DOHH2 (cell line): ENCODE data around the gene EDN1.

Experiments used
- H3F3A ChIP-seq: fragments of 200-600 bp; sonication (generic), shearing (Covaris generic); 2 replicates; pipeline ENCODE4 v1.6.0; 2016; ENCODE audit warnings: antibody characterized with exemption, mild to moderate bottlenecking; ENCODE audit not compliant: control insufficient read depth, insufficient read depth
- H3K27ac ChIP-seq: fragments of 200-600 bp; sonication (generic); 2 replicates; pipeline ENCODE4 v1.5.1; 2014; ENCODE audit warnings: low read depth, mild to moderate bottlenecking, low read length, moderate library complexity
- H3K27me3 ChIP-seq: fragments of 200-600 bp; sonication (generic); 2 replicates; pipeline ENCODE4 v1.6.1; 2014; ENCODE audit warnings: mild to moderate bottlenecking, low read length, mixed read lengths; ENCODE audit not compliant: control insufficient read depth
- H3K36me3 ChIP-seq: fragments of 200-600 bp; sonication (generic); 2 replicates; pipeline ENCODE4 v1.6.1; 2014; ENCODE audit warnings: mild to moderate bottlenecking, low read length, moderate library complexity, mixed read lengths; ENCODE audit not compliant: control insufficient read depth
- H3K4me1 ChIP-seq: fragments of 200-600 bp; sonication (generic); 2 replicates; pipeline ENCODE4 v1.6.1; 2014; ENCODE audit warnings: mild to moderate bottlenecking, low read length, mixed read lengths; ENCODE audit not compliant: control insufficient read depth
- H3K4me2 ChIP-seq: fragments of 200-600 bp; sonication (generic); 2 replicates; pipeline ENCODE4 v1.6.0; 2014; ENCODE audit warnings: mild to moderate bottlenecking, low read length, moderate library complexity
- H3K4me3 ChIP-seq: fragments of 200-600 bp; sonication (generic); 2 replicates; pipeline ENCODE4 v1.5.1; 2014; ENCODE audit warnings: mild to moderate bottlenecking, low read length, mixed read lengths
- H3K79me2 ChIP-seq: fragments of 200-600 bp; sonication (generic); 2 replicates; pipeline ENCODE4 v1.6.1; 2014; ENCODE audit warnings: mild to moderate bottlenecking, low read length, mixed read lengths; ENCODE audit not compliant: control insufficient read depth
- H3K9me2 ChIP-seq: fragments of 200-600 bp; sonication (generic); replicated peaks from 2 replicates; pipeline ENCODE4 v1.6.1; 2014; ENCODE audit warnings: mild to moderate bottlenecking, low read length, mixed read lengths; ENCODE audit not compliant: control insufficient read depth
- H3K9me3 ChIP-seq: fragments of 200-600 bp; sonication (generic); 2 replicates; pipeline ENCODE4 v1.6.1; 2014; ENCODE audit warnings: antibody characterized with exemption, low read length, mixed read lengths; ENCODE audit not compliant: control insufficient read depth, insufficient read depth
- H4K20me1 ChIP-seq: fragments of 200-600 bp; sonication (generic); 2 replicates; pipeline ENCODE4 v1.6.0; 2014; ENCODE audit warnings: low read depth, mild to moderate bottlenecking, antibody characterized with exemption, low read length, moderate library complexity; ENCODE audit not compliant: control insufficient read depth, insufficient read depth
- CTCF ChIP-seq: fragments of 200-600 bp; sonication (generic); IDR thresholded peaks from one replicate; pipeline ENCODE4 v1.5.1; 2014; ENCODE audit warnings: antibody characterized with exemption, mild to moderate bottlenecking, low read depth, low read length; ENCODE audit not compliant: poor library complexity, severe bottlenecking
- EZH2phosphoT487 ChIP-seq: fragments of 200-600 bp; sonication (generic); IDR thresholded peaks from 2 replicates; pipeline ENCODE4 v1.6.1; 2017; ENCODE audit warnings: borderline replicate concordance, mild to moderate bottlenecking, antibody characterized with exemption, low read length, moderate library complexity, mixed read lengths

EDN1 gene

DNA sequence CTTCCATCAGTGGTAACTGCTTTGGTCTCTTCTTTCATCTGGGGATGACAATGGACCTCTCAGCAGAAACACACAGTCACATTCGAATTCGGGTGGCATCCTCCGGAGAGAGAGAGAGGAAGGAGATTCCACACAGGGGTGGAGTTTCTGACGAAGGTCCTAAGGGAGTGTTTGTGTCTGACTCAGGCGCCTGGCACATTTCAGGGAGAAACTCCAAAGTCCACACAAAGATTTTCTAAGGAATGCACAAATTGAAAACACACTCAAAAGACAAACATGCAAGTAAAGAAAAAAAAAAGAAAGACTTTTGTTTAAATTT, 6.1 kb downstream of the EDN1 start:
- H3F3A ChIP-seq, result no peaks in the 10 kb centered on the region
- no peaks in the 10 kb centered on the region for H3K9me3 ChIP-seq
- peaks cover 8% of the 10 kb centered on the region for H3K27me3 ChIP-seq
- no peak overlapping the region for H3K4me2 ChIP-seq
- H3K9me2 ChIP-seq, result no peaks in the 10 kb centered on the region
- H3K4me1 ChIP-seq, result no peaks in the 10 kb centered on the region
- no peaks in the 10 kb centered on the region for H3K36me3 ChIP-seq
- H3K27ac ChIP-seq, result no peak overlapping the region
- no peaks in the 10 kb centered on the region for H3K79me2 ChIP-seq
- TF ChIP-seq EZH2phosphoT487, result no peak
- TF ChIP-seq CTCF, result no peak
- H3K4me3 ChIP-seq, result no peak overlapping the region
- no peaks in the 10 kb centered on the region for H4K20me1 ChIP-seq

DNA sequence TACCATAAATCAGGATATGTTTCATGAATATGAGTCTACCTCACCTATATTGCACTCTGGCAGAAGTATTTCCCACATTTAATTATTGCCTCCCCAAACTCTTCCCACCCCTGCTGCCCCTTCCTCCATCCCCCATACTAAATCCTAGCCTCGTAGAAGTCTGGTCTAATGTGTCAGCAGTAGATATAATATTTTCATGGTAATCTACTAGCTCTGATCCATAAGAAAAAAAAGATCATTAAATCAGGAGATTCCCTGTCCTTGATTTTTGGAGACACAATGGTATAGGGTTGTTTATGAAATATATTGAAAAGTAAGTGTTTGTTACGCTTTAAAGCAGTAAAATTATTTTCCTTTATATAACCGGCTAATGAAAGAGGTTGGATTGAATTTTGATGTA, 6.4 kb downstream of the EDN1 start:
- TF ChIP-seq CTCF, result no peak
- TF ChIP-seq EZH2phosphoT487, result no peak
- Histone ChIP-seq H3K4me2 (no peak overlapping the region), H3K27me3 (peaks cover 4% of the 10 kb centered on the region), H3K4me1 (no peaks in the 10 kb centered on the region), H3K36me3 (no peaks in the 10 kb centered on the region), H3K4me3 (no peak overlapping the region), H3K79me2 (no peaks in the 10 kb centered on the region), H3K27ac (no peak overlapping the region), H3K9me3 (no peaks in the 10 kb centered on the region), H3K9me2 (no peaks in the 10 kb centered on the region), H3F3A (no peaks in the 10 kb centered on the region), H4K20me1 (no peaks in the 10 kb centered on the region)

DNA sequence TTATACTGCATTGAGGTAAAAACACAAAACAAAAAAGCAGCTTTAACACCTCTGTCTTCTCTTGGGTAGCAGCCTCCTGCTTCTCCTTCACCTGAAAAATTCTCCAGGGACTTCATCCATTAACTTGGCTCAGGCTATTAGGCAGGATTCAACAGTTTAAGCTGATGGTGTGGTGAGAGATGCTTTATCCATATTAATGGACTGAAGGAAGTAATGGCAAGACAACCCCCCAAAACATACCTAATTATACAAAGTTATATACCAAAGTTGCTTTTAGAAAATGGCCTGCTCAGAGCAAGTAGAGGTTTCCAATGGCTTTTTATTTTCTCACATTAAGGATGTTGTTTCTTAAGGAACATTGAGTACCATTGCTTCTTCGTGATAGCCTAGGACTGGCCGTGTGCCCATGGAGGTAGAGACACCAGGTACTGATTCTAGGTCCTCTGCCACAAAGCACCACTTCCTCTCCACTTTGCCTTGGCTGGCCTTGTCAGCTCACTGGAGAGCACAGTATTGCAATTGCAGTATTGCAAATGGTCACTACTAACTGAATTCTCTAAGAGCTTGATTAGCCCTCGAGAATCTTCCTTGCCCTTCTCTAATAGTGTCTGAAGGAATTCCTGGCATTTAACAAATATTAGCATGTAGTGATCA, 7.3 kb downstream of the EDN1 start:
- no peaks in the 10 kb centered on the region for H3K36me3 ChIP-seq

More for the DNA sequence above, 7.3 kb downstream of the EDN1 start:
- Histone ChIP-seq H4K20me1 (no peaks in the 10 kb centered on the region), H3K4me1 (no peaks in the 10 kb centered on the region), H3K9me3 (no peaks in the 10 kb centered on the region), H3F3A (no peaks in the 10 kb centered on the region), H3K27ac (no peak overlapping the region), H3K79me2 (no peaks in the 10 kb centered on the region), H3K4me3 (no peak overlapping the region), H3K9me2 (no peaks in the 10 kb centered on the region), H3K27me3 (no peaks in the 10 kb centered on the region; the same call in 1 of the 2 replicates), H3K4me2 (no peak overlapping the region)
- TF ChIP-seq EZH2phosphoT487 (no peak), CTCF (no peak)
